ENCODE data around the gene MGMT. TPM values are rescaled to one million over a fixed set of nuclear protein-coding genes. Genes with fewer than 3 reads are reported as not detected.

MGMT gene
- total and polyA plus RNA-seq, 7 donors: 4.2 to 13.3 (median 7.5) TPM

GRCh38 chr10:129507216-129507889, 40.3 kb downstream of the MGMT start:
- intact Hi-C loops (cut with DNase I): no loop called here
- Histone ChIP-seq H3K27me3 (ENCODE audit: insufficient read depth in 3 of 3, low read length in 2 of 3) (no peaks in the 10 kb centered on the region), H3K4me3 (no peak overlapping the region), H3K27ac (no peak overlapping the region), H3K36me3 (ENCODE audit: insufficient read depth in 1 of 2, low read depth in 1 of 2) (no peaks in the 10 kb centered on the region), H3K9me3 (no peaks in the 10 kb centered on the region), H3K4me1 (no peaks in the 10 kb centered on the region)
- WGBS, 3 donors: 77 to 78% (median 78%) methylated on average over 11 to 12 of the region's 12 CpGs
- TF ChIP-seq CTCF (IDR thresholded peaks at IDR 0.05): no peak
- DNase-seq: no peak
- ATAC-seq: no peak

GRCh38 chr10:129509155-129509554, 42.1 kb downstream of the MGMT start:
- H3K9me3 ChIP-seq: no peaks in the 10 kb centered on the region
- no peak overlapping the region for H3K27ac ChIP-seq
- H3K27me3 ChIP-seq (ENCODE audit: insufficient read depth in 3 of 3, low read length in 2 of 3): no peaks in the 10 kb centered on the region
- DNase-seq (no peak), ATAC-seq (no peak)
- TF ChIP-seq CTCF (IDR thresholded peaks at IDR 0.05): no peak
- H3K4me1 ChIP-seq: no peaks in the 10 kb centered on the region
- intact Hi-C loops (cut with DNase I): no loop called here
- no peaks in the 10 kb centered on the region for H3K36me3 ChIP-seq (ENCODE audit: insufficient read depth in 1 of 2, low read depth in 1 of 2)
- no peak overlapping the region for H3K4me3 ChIP-seq
- WGBS, 3 donors: 90 to 97% (median 96%) methylated on average over 12 of the region's 12 CpGs

GRCh38 chr10:129509835-129510234, 42.8 kb downstream of the MGMT start:
- no peaks in the 10 kb centered on the region for H3K36me3 ChIP-seq (ENCODE audit: insufficient read depth in 1 of 2, low read depth in 1 of 2)
- 74 to 79% (median 79%) methylated on average over 8 of the region's 8 CpGs for WGBS, 3 donors
- DNase-seq (no peak), ATAC-seq (no peak)
- no peak for TF ChIP-seq CTCF (IDR thresholded peaks at IDR 0.05)
- H3K4me1 ChIP-seq: no peaks in the 10 kb centered on the region
- no peak overlapping the region for H3K27ac ChIP-seq
- intact Hi-C loops (cut with DNase I): no loop called here
- H3K4me3 ChIP-seq: no peak overlapping the region
- no peaks in the 10 kb centered on the region for H3K9me3 ChIP-seq
- no peaks in the 10 kb centered on the region for H3K27me3 ChIP-seq (ENCODE audit: insufficient read depth in 3 of 3, low read length in 2 of 3)

- no peaks in the 10 kb centered on the region for H3K9me3 ChIP-seq
- TF ChIP-seq CTCF (IDR thresholded peaks at IDR 0.05): no peak
- ATAC-seq (no peak), DNase-seq (no peak)
- no peaks in the 10 kb centered on the region for H3K36me3 ChIP-seq (ENCODE audit: insufficient read depth in 1 of 2, low read depth in 1 of 2)
- no peak overlapping the region for H3K4me3 ChIP-seq
- H3K27ac ChIP-seq: no peak overlapping the region
- no peaks in the 10 kb centered on the region for H3K27me3 ChIP-seq (ENCODE audit: insufficient read depth in 3 of 3, low read length in 2 of 3)
- intact Hi-C loops (cut with DNase I): no loop called here
- H3K4me1 ChIP-seq: no peaks in the 10 kb centered on the region
- 83 to 92% (median 90%) methylated on average over 13 of the region's 13 CpGs for WGBS, 3 donors
Measured at GRCh38 chr10:129511086-129511485, 44.0 kb downstream of the MGMT start.

GRCh38 chr10:129511758-129512157, 44.7 kb downstream of the MGMT start:
- Histone ChIP-seq H3K4me3 (no peak overlapping the region), H3K27ac (no peak overlapping the region), H3K9me3 (no peaks in the 10 kb centered on the region), H3K27me3 (ENCODE audit: insufficient read depth in 3 of 3, low read length in 2 of 3) (no peaks in the 10 kb centered on the region), H3K4me1 (no peaks in the 10 kb centered on the region), H3K36me3 (ENCODE audit: insufficient read depth in 1 of 2, low read depth in 1 of 2) (no peaks in the 10 kb centered on the region)
- ATAC-seq (no peak), DNase-seq (no peak)
- no peak for TF ChIP-seq CTCF (IDR thresholded peaks at IDR 0.05)
- intact Hi-C loops (cut with DNase I): no loop called here
- WGBS, 3 donors: 92 to 96% (median 95%) methylated on average over 12 of the region's 12 CpGs
